ENCODE measurements around the gene PTCH1. TPM values are rescaled to one million over a fixed set of nuclear protein-coding genes. Genes with fewer than 3 reads are reported as not detected.

PTCH1 gene
- total RNA-seq, 2 experiments from 2014 or later: 15.8 to 17.0 TPM

DNA sequence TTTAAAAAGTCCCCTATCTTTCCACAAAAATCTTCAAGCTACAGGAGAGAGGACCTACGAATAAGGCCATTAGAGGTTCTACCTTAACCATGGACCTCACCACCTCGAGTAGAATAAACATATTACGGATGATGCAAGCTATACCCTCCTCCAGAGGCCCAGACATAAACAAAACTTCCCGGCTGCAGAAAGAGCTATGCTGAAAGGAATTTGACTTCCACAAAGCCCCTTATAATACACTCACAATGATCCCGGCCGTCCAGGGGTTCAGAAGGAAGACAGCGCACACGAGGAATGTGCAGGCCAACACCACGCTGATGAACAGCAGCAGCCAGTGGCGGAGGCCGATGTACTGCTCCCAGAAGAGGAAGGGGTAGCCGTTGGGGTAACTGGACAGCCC, 59.0 kb downstream of the PTCH1 start:
- H3K4me3 Mint-ChIP-seq: no peak overlapping the region
- H3K27ac Mint-ChIP-seq: no peak overlapping the region
- H3K9me3 Mint-ChIP-seq: no peaks in the 10 kb centered on the region
- TF ChIP-seq, protein P1, sequence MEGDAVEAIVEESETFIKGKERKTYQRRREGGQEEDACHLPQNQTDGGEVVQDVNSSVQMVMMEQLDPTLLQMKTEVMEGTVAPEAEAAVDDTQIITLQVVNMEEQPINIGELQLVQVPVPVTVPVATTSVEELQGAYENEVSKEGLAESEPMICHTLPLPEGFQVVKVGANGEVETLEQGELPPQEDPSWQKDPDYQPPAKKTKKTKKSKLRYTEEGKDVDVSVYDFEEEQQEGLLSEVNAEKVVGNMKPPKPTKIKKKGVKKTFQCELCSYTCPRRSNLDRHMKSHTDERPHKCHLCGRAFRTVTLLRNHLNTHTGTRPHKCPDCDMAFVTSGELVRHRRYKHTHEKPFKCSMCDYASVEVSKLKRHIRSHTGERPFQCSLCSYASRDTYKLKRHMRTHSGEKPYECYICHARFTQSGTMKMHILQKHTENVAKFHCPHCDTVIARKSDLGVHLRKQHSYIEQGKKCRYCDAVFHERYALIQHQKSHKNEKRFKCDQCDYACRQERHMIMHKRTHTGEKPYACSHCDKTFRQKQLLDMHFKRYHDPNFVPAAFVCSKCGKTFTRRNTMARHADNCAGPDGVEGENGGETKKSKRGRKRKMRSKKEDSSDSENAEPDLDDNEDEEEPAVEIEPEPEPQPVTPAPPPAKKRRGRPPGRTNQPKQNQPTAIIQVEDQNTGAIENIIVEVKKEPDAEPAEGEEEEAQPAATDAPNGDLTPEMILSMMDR (IDR thresholded peaks at IDR 0.05): no peak
- H3K36me3 Mint-ChIP-seq (ENCODE audit: low read depth): peaks cover 87% of the 10 kb centered on the region
- ChIA-PET CTCF (no interaction called here), POLR2A (no interaction called here)
- no peak for ATAC-seq (ENCODE audit: poor library complexity)
- DNase-seq: no peak
- Histone ChIP-seq H3K4me3 (ENCODE audit: low read length) (no peak overlapping the region), H3K27me3 (ENCODE audit: control insufficient read depth in 1 of 2, insufficient read depth in 2 of 2, low read length in 2 of 2) (no peaks in the 10 kb centered on the region), H3K9me3 (ENCODE audit: control insufficient read depth in 1 of 2, insufficient read depth in 1 of 2, low read length in 2 of 2) (no peaks in the 10 kb centered on the region), H3K4me1 (ENCODE audit: insufficient read depth, low read length) (peaks cover 17% of the 10 kb centered on the region), H3K27ac (ENCODE audit: low read depth in 1 of 2, low read length in 2 of 2) (no peak overlapping the region), H3K36me3 (ENCODE audit: insufficient read depth, low read length) (peaks cover 25% of the 10 kb centered on the region)
- intact Hi-C loops (cut with DNase I, micrococcal nuclease): no loop called here
- H3K4me1 Mint-ChIP-seq (ENCODE audit: low read depth): peaks cover 23% of the 10 kb centered on the region
- H3K27me3 Mint-ChIP-seq: no peaks in the 10 kb centered on the region

DNA sequence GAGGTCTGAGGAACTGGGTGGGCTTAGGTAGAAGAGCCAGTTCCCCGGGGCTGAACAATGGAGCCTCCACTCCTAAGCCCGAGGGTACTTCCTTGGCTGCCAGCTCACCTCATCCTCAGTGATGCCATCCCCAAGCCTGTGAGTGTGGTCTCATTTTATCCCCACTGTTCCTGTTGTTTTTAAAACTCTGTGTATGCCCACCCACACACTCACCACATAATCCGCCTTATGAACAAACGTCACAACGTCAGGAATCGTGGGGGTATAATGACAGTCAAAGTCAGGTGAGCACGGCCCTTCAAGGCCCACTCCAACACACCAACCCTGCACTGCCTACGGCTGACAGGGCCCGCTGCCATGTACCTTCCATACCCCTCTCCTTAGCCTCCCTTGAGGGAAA, 61.1 kb downstream of the PTCH1 start:
- intact Hi-C loops (cut with DNase I, micrococcal nuclease): no loop called here
- POLR2A ChIA-PET: no interaction called here
- H3K27ac ChIP-seq (ENCODE audit: low read depth in 1 of 2, low read length in 2 of 2): no peak overlapping the region
- Mint-ChIP-seq H3K4me1 (ENCODE audit: low read depth) (peaks cover 2% of the 10 kb centered on the region), H3K9me3 (no peaks in the 10 kb centered on the region), H3K4me3 (no peak overlapping the region), H3K36me3 (ENCODE audit: low read depth) (peaks cover 89% of the 10 kb centered on the region), H3K27ac (no peak overlapping the region), H3K27me3 (no peaks in the 10 kb centered on the region)
- H3K4me3 ChIP-seq (ENCODE audit: low read length): no peak overlapping the region
- no peaks in the 10 kb centered on the region for H3K4me1 ChIP-seq (ENCODE audit: insufficient read depth, low read length)
- CTCF ChIA-PET: no interaction called here
- TF ChIP-seq, protein P1 (IDR thresholded peaks at IDR 0.05): no peak
- H3K36me3 ChIP-seq (ENCODE audit: insufficient read depth, low read length): peaks cover 39% of the 10 kb centered on the region
- DNase-seq: no peak
- no peaks in the 10 kb centered on the region for H3K27me3 ChIP-seq (ENCODE audit: control insufficient read depth in 1 of 2, insufficient read depth in 2 of 2, low read length in 2 of 2)
- H3K9me3 ChIP-seq (ENCODE audit: control insufficient read depth in 1 of 2, insufficient read depth in 1 of 2, low read length in 2 of 2): no peaks in the 10 kb centered on the region
- ATAC-seq (ENCODE audit: poor library complexity): no peak

DNA sequence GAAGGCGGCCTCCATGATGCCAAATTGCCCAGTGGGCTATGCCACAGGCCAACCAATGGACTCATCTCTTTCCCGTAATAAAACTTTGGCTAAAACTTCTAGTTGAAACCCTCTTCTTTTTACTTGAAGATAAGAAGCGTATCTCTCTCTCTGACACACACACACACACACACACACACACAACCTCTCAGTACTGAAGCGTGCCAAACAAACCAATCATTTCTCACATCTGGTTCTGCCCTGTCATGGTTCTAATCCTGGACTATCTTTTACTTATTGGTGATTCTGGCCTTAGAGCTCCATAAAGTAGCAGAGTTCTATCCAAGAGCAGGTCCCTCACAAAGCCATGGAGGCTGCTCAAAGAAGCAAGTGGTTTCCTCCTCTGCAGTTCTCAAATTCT, 64.6 kb downstream of the PTCH1 start:
- TF ChIP-seq, protein P1 (IDR thresholded peaks at IDR 0.05): no peak
- H3K27me3 Mint-ChIP-seq: no peaks in the 10 kb centered on the region
- H3K36me3 Mint-ChIP-seq (ENCODE audit: low read depth): peaks cover 89% of the 10 kb centered on the region
- Histone ChIP-seq H3K27ac (ENCODE audit: low read depth in 1 of 2, low read length in 2 of 2) (no peak overlapping the region), H3K36me3 (ENCODE audit: insufficient read depth, low read length) (peaks cover 39% of the 10 kb centered on the region), H3K4me3 (ENCODE audit: low read length) (no peak overlapping the region), H3K9me3 (ENCODE audit: control insufficient read depth in 1 of 2, insufficient read depth in 1 of 2, low read length in 2 of 2) (no peaks in the 10 kb centered on the region), H3K27me3 (ENCODE audit: control insufficient read depth in 1 of 2, insufficient read depth in 2 of 2, low read length in 2 of 2) (no peaks in the 10 kb centered on the region), H3K4me1 (ENCODE audit: insufficient read depth, low read length) (no peaks in the 10 kb centered on the region)
- intact Hi-C loops (cut with DNase I, micrococcal nuclease): no loop called here
- CTCF ChIA-PET: no interaction called here
- POLR2A ChIA-PET: no interaction called here
- no peak overlapping the region for H3K27ac Mint-ChIP-seq
- no peak overlapping the region for H3K4me3 Mint-ChIP-seq
- ATAC-seq (ENCODE audit: poor library complexity): no peak
- no peaks in the 10 kb centered on the region for H3K9me3 Mint-ChIP-seq
- no peak for DNase-seq
- H3K4me1 Mint-ChIP-seq (ENCODE audit: low read depth): no peaks in the 10 kb centered on the region

All from CD4-positive, alpha-beta T cell (primary cell).